Measurements from ENCODE around the gene ATP6V0A1. TPM values are rescaled to one million over a fixed set of nuclear protein-coding genes. Genes with fewer than 3 reads are reported as not detected.
"Not testable (repeated sequence)": the region's sequence is repeated elsewhere in the genome, so short reads cannot be mapped to it uniquely, and the experiment has no call there.

ATP6V0A1 gene
- total and polyA plus RNA-seq, 3 donors from 2014 or later, result 89.9 to 143 (median 131) TPM

GRCh38 chr17:42543190-42544079 is 84.8 kb downstream of the ATP6V0A1 start:
- 64 to 77% methylated on average over 13 to 35 of the region's 39 CpGs for WGBS, 2 donors
- H3K27ac ChIP-seq, result peak overlapping the region in 1 of 2 donors; percentile 19
- H3K4me3 ChIP-seq, result no peak overlapping the region
- peaks cover 5% of the 10 kb centered on the region for H3K4me1 ChIP-seq
- H3K27me3 ChIP-seq, result no peaks in the 10 kb centered on the region
- no peaks in the 10 kb centered on the region for H3K36me3 ChIP-seq (ENCODE audit: low read depth, missing control alignments)
- no peak for TF ChIP-seq CTCF (IDR thresholded peaks at IDR 0.05)
- TF ChIP-seq POLR2A (IDR thresholded peaks at IDR 0.05), result no peak
- H3K9me3 ChIP-seq, result no peaks in the 10 kb centered on the region
- intact Hi-C loops (cut with DNase I; ENCODE audit: low total_unique reads), result no loop called here
- DNase-seq, result no peak

GRCh38 chr17:42544874-42545283 is 86.2 kb downstream of the ATP6V0A1 start:
- Histone ChIP-seq H3K4me1 (peaks cover 5% of the 10 kb centered on the region), H3K27ac (no peak overlapping the region), H3K36me3 (ENCODE audit: low read depth, missing control alignments) (no peaks in the 10 kb centered on the region), H3K4me3 (no peak overlapping the region), H3K27me3 (no peaks in the 10 kb centered on the region), H3K9me3 (no peaks in the 10 kb centered on the region)
- DNase-seq, result no peak
- 75% methylated on average over 8 of the region's 8 CpGs for WGBS, 2 donors
- intact Hi-C loops (cut with DNase I; ENCODE audit: low total_unique reads), result no loop called here
- TF ChIP-seq CTCF (IDR thresholded peaks at IDR 0.05), result no peak
- no peak for TF ChIP-seq POLR2A (IDR thresholded peaks at IDR 0.05)

- H3K27ac ChIP-seq; H3K9me3 ChIP-seq; H3K4me3 ChIP-seq; H3K36me3 ChIP-seq (ENCODE audit: low read depth, missing control alignments); intact Hi-C loops (cut with DNase I; ENCODE audit: low total_unique reads); H3K27me3 ChIP-seq; H3K4me1 ChIP-seq; DNase-seq: not testable (repeated sequence)
- 91 to 100% methylated on average over 4 to 9 of the region's 9 CpGs for WGBS, 2 donors
Measured at GRCh38 chr17:42545755-42546505, 87.3 kb downstream of the ATP6V0A1 start.

GRCh38 chr17:42547001-42547461 is 88.4 kb downstream of the ATP6V0A1 start:
- H3K4me1 ChIP-seq, result peaks cover 5% of the 10 kb centered on the region
- TF ChIP-seq POLR2A (IDR thresholded peaks at IDR 0.05) (no peak), CTCF (IDR thresholded peaks at IDR 0.05) (no peak)
- no peak overlapping the region for H3K4me3 ChIP-seq
- DNase-seq, result no peak
- no peaks in the 10 kb centered on the region for H3K36me3 ChIP-seq (ENCODE audit: low read depth, missing control alignments)
- intact Hi-C loops (cut with DNase I; ENCODE audit: low total_unique reads), result no loop called here
- H3K27me3 ChIP-seq, result no peaks in the 10 kb centered on the region
- 71 to 73% methylated on average over 16 to 23 of the region's 23 CpGs for WGBS, 2 donors
- no peak overlapping the region for H3K27ac ChIP-seq
- no peaks in the 10 kb centered on the region for H3K9me3 ChIP-seq

GRCh38 chr17:42547698-42548069 is 89.0 kb downstream of the ATP6V0A1 start:
- H3K4me3 ChIP-seq, result peak overlapping the region in 1 of 2 donors; percentile 58
- WGBS, 2 donors, result 71 to 84% methylated on average over 4 to 14 of the region's 14 CpGs
- H3K9me3 ChIP-seq, result no peaks in the 10 kb centered on the region
- intact Hi-C loops (cut with DNase I; ENCODE audit: low total_unique reads), result no loop called here
- no peak for TF ChIP-seq POLR2A (IDR thresholded peaks at IDR 0.05)
- no peak for TF ChIP-seq CTCF (IDR thresholded peaks at IDR 0.05)
- H3K27ac ChIP-seq, result no peak overlapping the region
- no peaks in the 10 kb centered on the region for H3K27me3 ChIP-seq
- no peaks in the 10 kb centered on the region for H3K36me3 ChIP-seq (ENCODE audit: low read depth, missing control alignments)
- no peak for DNase-seq
- H3K4me1 ChIP-seq, result peaks cover 6% of the 10 kb centered on the region

All from testis (tissue), 3 donors.